Measurements from ENCODE around the gene DNAJC3.
"Not testable (repeated sequence)": the region's sequence is repeated elsewhere in the genome, so short reads cannot be mapped to it uniquely, and the experiment has no call there.

DNAJC3 gene

GRCh38 chr13:95708391-95708774 is 31.4 kb downstream of the DNAJC3 start:
- Histone ChIP-seq H3K9ac (ENCODE audit: low read depth, low read length, poor library complexity) (no peak overlapping the region), H3K4me3 (ENCODE audit: low read length in 2 of 2) (no peak overlapping the region), H3K4ac (ENCODE audit: low read length) (no peak overlapping the region), H4K91ac (ENCODE audit: low read depth, low read length, poor library complexity) (no peak overlapping the region), H2BK12ac (ENCODE audit: low read length) (no peak overlapping the region), H2AK5ac (ENCODE audit: low read depth, low read length) (no peak overlapping the region), H3K9me3 (replicated peaks in 1 of 2; ENCODE audit: control insufficient read depth in 2 of 2, insufficient read depth in 1 of 2, low read depth in 1 of 2, low read length in 2 of 2) (no peaks in the 10 kb centered on the region), H2BK120ac (ENCODE audit: low read depth, low read length) (no peak overlapping the region), H2AFZ (ENCODE audit: low read length) (no peak overlapping the region), H4K8ac (ENCODE audit: low read depth, low read length) (no peak overlapping the region), H3K23ac (ENCODE audit: low read depth, low read length, poor library complexity) (no peak overlapping the region), H3K27me3 (ENCODE audit: control insufficient read depth in 3 of 3, insufficient read depth in 3 of 3, low read depth in 1 of 3, low read length in 3 of 3) (no peaks in the 10 kb centered on the region), H3K18ac (ENCODE audit: low read length) (no peak overlapping the region), H3K4me2 (ENCODE audit: insufficient read depth, low read length, poor library complexity, severe bottlenecking) (no peak overlapping the region), H2BK15ac (ENCODE audit: low read length) (no peak overlapping the region), H3K27ac (replicated peaks; ENCODE audit: low read length) (no peak overlapping the region), H3K4me1 (ENCODE audit: control insufficient read depth in 2 of 2, insufficient read depth in 1 of 2, low read depth in 1 of 2, low read length in 2 of 2) (no peaks in the 10 kb centered on the region), H2BK5ac (ENCODE audit: low read length) (no peak overlapping the region), H3K14ac (ENCODE audit: low read length) (no peak overlapping the region), H3K79me1 (ENCODE audit: low read depth, low read length) (no peaks in the 10 kb centered on the region), H3K36me3 (replicated peaks in 1 of 2; ENCODE audit: control insufficient read depth in 2 of 2, insufficient read depth in 2 of 2, low read length in 2 of 2) (peaks cover 0 to 25% of the 10 kb centered on the region in 2 donors)
- DNase-seq (ENCODE audit: low spot score) = no peak
- no CpG with 5 or more reads among the region's 5 CpGs for WGBS, 2 donors (ENCODE audit: extremely low coverage in 2 of 2, insufficient read length in 2 of 2, insufficient replicate concordance in 1 of 2)

GRCh38 chr13:95708811-95709500 is 32.0 kb downstream of the DNAJC3 start:
- Histone ChIP-seq H4K91ac (ENCODE audit: low read depth, low read length, poor library complexity) (no peak overlapping the region), H3K9me3 (replicated peaks in 1 of 2; ENCODE audit: control insufficient read depth in 2 of 2, insufficient read depth in 1 of 2, low read depth in 1 of 2, low read length in 2 of 2) (peaks cover 0 to 1% of the 10 kb centered on the region in 2 donors), H2BK15ac (ENCODE audit: low read length) (no peak overlapping the region), H2BK5ac (ENCODE audit: low read length) (no peak overlapping the region), H3K23ac (ENCODE audit: low read depth, low read length, poor library complexity) (no peak overlapping the region), H2AK5ac (ENCODE audit: low read depth, low read length) (no peak overlapping the region), H3K27ac (replicated peaks; ENCODE audit: low read length) (no peak overlapping the region), H3K27me3 (ENCODE audit: control insufficient read depth in 3 of 3, insufficient read depth in 3 of 3, low read depth in 1 of 3, low read length in 3 of 3) (no peaks in the 10 kb centered on the region), H3K4me1 (ENCODE audit: control insufficient read depth in 2 of 2, insufficient read depth in 1 of 2, low read depth in 1 of 2, low read length in 2 of 2) (no peaks in the 10 kb centered on the region), H2AFZ (ENCODE audit: low read length) (no peak overlapping the region), H2BK120ac (ENCODE audit: low read depth, low read length) (no peak overlapping the region), H3K18ac (ENCODE audit: low read length) (no peak overlapping the region), H3K36me3 (replicated peaks in 1 of 2; ENCODE audit: control insufficient read depth in 2 of 2, insufficient read depth in 2 of 2, low read length in 2 of 2) (peaks cover 0 to 25% of the 10 kb centered on the region in 2 donors), H3K4me2 (ENCODE audit: insufficient read depth, low read length, poor library complexity, severe bottlenecking) (no peak overlapping the region), H3K14ac (ENCODE audit: low read length) (no peak overlapping the region), H3K4me3 (ENCODE audit: low read length in 2 of 2) (no peak overlapping the region), H3K4ac (ENCODE audit: low read length) (no peak overlapping the region), H4K8ac (ENCODE audit: low read depth, low read length) (no peak overlapping the region), H3K9ac (ENCODE audit: low read depth, low read length, poor library complexity) (no peak overlapping the region), H2BK12ac (ENCODE audit: low read length) (no peak overlapping the region), H3K79me1 (ENCODE audit: low read depth, low read length) (no peaks in the 10 kb centered on the region)
- WGBS, 2 donors (ENCODE audit: extremely low coverage in 2 of 2, insufficient read length in 2 of 2, insufficient replicate concordance in 1 of 2) = no CpG with 5 or more reads among the region's 4 CpGs
- no peak for DNase-seq (ENCODE audit: low spot score)

GRCh38 chr13:95710313-95710712 is 33.4 kb downstream of the DNAJC3 start:
- Histone ChIP-seq H3K79me1 (ENCODE audit: low read depth, low read length) (no peaks in the 10 kb centered on the region), H3K4me3 (ENCODE audit: low read length in 2 of 2) (no peak overlapping the region), H3K27ac (replicated peaks; ENCODE audit: low read length) (no peak overlapping the region), H4K8ac (ENCODE audit: low read depth, low read length) (no peak overlapping the region), H3K14ac (ENCODE audit: low read length) (no peak overlapping the region), H3K9me3 (replicated peaks in 1 of 2; ENCODE audit: control insufficient read depth in 2 of 2, insufficient read depth in 1 of 2, low read depth in 1 of 2, low read length in 2 of 2) (peaks cover 0 to 1% of the 10 kb centered on the region in 2 donors), H3K4me1 (ENCODE audit: control insufficient read depth in 2 of 2, insufficient read depth in 1 of 2, low read depth in 1 of 2, low read length in 2 of 2) (no peaks in the 10 kb centered on the region), H2BK15ac (ENCODE audit: low read length) (no peak overlapping the region), H2AK5ac (ENCODE audit: low read depth, low read length) (no peak overlapping the region), H2AFZ (ENCODE audit: low read length) (no peak overlapping the region), H3K36me3 (replicated peaks in 1 of 2; ENCODE audit: control insufficient read depth in 2 of 2, insufficient read depth in 2 of 2, low read length in 2 of 2) (peaks cover 0 to 25% of the 10 kb centered on the region in 2 donors), H3K4me2 (ENCODE audit: insufficient read depth, low read length, poor library complexity, severe bottlenecking) (no peak overlapping the region), H3K4ac (ENCODE audit: low read length) (no peak overlapping the region), H2BK120ac (ENCODE audit: low read depth, low read length) (no peak overlapping the region), H2BK12ac (ENCODE audit: low read length) (no peak overlapping the region), H3K27me3 (ENCODE audit: control insufficient read depth in 3 of 3, insufficient read depth in 3 of 3, low read depth in 1 of 3, low read length in 3 of 3) (no peaks in the 10 kb centered on the region), H3K18ac (ENCODE audit: low read length) (no peak overlapping the region), H2BK5ac (ENCODE audit: low read length) (no peak overlapping the region), H3K9ac (ENCODE audit: low read depth, low read length, poor library complexity) (no peak overlapping the region), H4K91ac (ENCODE audit: low read depth, low read length, poor library complexity) (no peak overlapping the region), H3K23ac (ENCODE audit: low read depth, low read length, poor library complexity) (no peak overlapping the region)
- DNase-seq (ENCODE audit: low spot score) = no peak
- WGBS, 2 donors (ENCODE audit: extremely low coverage in 2 of 2, insufficient read length in 2 of 2, insufficient replicate concordance in 1 of 2) = 100% methylated on average over 1 of the region's 2 CpGs; no CpG with 5 or more reads in 1 of the 2 donors

- not testable (repeated sequence) for H3K23ac ChIP-seq (ENCODE audit: low read depth, low read length, poor library complexity); H3K9ac ChIP-seq (ENCODE audit: low read depth, low read length, poor library complexity); H2AFZ ChIP-seq (ENCODE audit: low read length); H3K79me1 ChIP-seq (ENCODE audit: low read depth, low read length); H2BK120ac ChIP-seq (ENCODE audit: low read depth, low read length); H3K4ac ChIP-seq (ENCODE audit: low read length); H2BK12ac ChIP-seq (ENCODE audit: low read length); H4K8ac ChIP-seq (ENCODE audit: low read depth, low read length); H3K9me3 ChIP-seq (replicated peaks in 1 of 2; ENCODE audit: control insufficient read depth in 2 of 2, insufficient read depth in 1 of 2, low read depth in 1 of 2, low read length in 2 of 2); H3K4me3 ChIP-seq (ENCODE audit: low read length in 2 of 2); H3K27me3 ChIP-seq (ENCODE audit: control insufficient read depth in 3 of 3, insufficient read depth in 3 of 3, low read depth in 1 of 3, low read length in 3 of 3); H2AK5ac ChIP-seq (ENCODE audit: low read depth, low read length); H3K27ac ChIP-seq (replicated peaks; ENCODE audit: low read length); H3K14ac ChIP-seq (ENCODE audit: low read length); H2BK5ac ChIP-seq (ENCODE audit: low read length); H3K4me2 ChIP-seq (ENCODE audit: insufficient read depth, low read length, poor library complexity, severe bottlenecking); H3K4me1 ChIP-seq (ENCODE audit: control insufficient read depth in 2 of 2, insufficient read depth in 1 of 2, low read depth in 1 of 2, low read length in 2 of 2); DNase-seq (ENCODE audit: low spot score); H4K91ac ChIP-seq (ENCODE audit: low read depth, low read length, poor library complexity); H2BK15ac ChIP-seq (ENCODE audit: low read length); H3K18ac ChIP-seq (ENCODE audit: low read length)
- H3K36me3 ChIP-seq (replicated peaks in 1 of 2; ENCODE audit: control insufficient read depth in 2 of 2, insufficient read depth in 2 of 2, low read length in 2 of 2) = peaks cover 0 to 25% of the 10 kb centered on the region in 2 donors
- no CpG with 5 or more reads among the region's 4 CpGs for WGBS, 2 donors (ENCODE audit: extremely low coverage in 2 of 2, insufficient read length in 2 of 2, insufficient replicate concordance in 1 of 2)
These were observed 35.9 kb downstream of the DNAJC3 start for GRCh38 chr13:95712846-95713245.

All from neuronal stem cell (in vitro differentiated cells).